Measurements from ENCODE around the gene KRT15. TPM values are rescaled to one million over a fixed set of nuclear protein-coding genes. Genes with fewer than 3 reads are reported as not detected.

Gene KRT15
- total RNA-seq, 2 experiments from 2014 or later = not detected

DNA sequence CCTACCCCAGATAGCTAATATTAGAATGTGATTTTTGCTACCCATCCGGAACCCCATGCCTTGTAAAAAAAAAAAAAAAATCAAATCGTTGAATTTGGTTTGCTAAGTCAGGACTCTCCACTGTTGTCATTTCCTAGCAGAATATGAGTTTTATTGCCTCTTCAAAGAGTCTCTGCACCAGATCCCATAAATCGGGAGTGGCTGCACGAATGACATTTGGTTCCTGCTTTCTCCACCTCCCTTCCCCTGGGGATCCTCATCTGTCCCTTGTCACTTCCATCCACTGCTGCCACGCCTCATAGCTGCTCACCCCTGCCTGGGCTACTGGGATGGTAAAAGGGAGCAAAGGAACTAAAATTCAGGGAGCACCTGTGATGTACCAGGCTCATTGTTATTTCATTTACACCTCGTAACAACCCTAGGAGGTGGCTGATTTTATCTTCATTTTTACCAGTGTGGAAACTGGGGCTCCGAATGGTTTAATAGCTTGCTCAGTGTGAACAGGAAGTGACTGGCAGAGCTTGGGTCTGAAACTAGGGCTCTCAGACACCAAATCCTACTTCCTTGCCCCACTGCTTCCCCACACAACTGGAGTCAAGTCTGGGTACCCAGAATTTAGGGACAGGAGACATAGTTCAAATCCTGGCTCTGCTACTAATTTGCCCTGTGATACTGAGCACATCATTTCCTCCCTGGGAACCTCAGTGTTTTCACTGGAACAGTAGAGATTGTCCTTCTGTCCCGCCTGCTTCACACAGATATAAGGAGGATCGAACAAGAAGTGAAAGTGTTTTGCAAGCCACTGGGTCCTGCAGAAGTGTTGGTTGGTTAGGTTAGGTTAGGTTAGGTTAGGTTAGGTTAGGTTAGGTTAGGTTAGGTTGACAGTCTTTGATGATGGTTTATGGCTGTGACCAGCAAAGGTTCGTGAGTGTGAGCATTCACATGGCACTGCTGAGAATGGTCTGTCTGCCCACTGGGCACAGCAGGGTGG, 28.4 kb downstream of the KRT15 start:
- peaks cover 5% of the 10 kb centered on the region for H3K27me3 Mint-ChIP-seq
- DNase-seq = no peak
- H3K4me1 Mint-ChIP-seq = peaks cover 4% of the 10 kb centered on the region

DNA sequence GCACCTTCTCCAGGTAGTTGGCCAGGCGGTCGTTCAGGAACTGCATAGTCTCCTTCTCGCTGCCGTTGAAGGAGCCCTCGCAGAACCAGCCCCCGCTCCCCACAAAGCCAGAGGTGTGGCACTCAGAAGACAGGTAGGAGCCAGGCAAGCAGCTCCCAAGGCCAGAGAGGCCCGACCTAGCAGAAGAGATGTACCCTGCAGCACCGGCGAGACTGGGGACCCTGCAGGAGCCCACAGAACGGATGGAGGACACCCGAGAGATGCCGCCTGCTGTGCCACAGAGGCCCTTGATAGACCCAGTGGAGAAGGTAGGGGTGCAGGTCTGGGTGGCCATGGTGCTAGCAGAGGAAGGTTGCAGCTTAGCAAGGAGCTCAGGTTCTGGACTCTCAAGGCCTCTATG, 29.2 kb downstream of the KRT15 start, which contains the start of gene KRT36:
KRT36 (minus strand) TSS at position 380 of the 400 bp plus-strand sequence; CDS start at position 334, 46 bp downstream.
- DNase-seq = no peak
- no peaks in the 10 kb centered on the region for H3K36me3 Mint-ChIP-seq
- no peak within 1 kb of the TSS for H3K4me3 Mint-ChIP-seq
- no peak within 1 kb of the TSS for H3K27ac Mint-ChIP-seq
- no peaks in the 10 kb centered on the region for H3K9me3 Mint-ChIP-seq
- peaks cover 5% of the 10 kb centered on the region for H3K27me3 Mint-ChIP-seq
- peaks cover 4% of the 10 kb centered on the region for H3K4me1 Mint-ChIP-seq

More for the DNA sequence above, 28.4 kb downstream of the KRT15 start:
- Mint-ChIP-seq H3K36me3 (no peaks in the 10 kb centered on the region), H3K27ac (no peak overlapping the region), H3K4me3 (no peak overlapping the region), H3K9me3 (no peaks in the 10 kb centered on the region)

DNA sequence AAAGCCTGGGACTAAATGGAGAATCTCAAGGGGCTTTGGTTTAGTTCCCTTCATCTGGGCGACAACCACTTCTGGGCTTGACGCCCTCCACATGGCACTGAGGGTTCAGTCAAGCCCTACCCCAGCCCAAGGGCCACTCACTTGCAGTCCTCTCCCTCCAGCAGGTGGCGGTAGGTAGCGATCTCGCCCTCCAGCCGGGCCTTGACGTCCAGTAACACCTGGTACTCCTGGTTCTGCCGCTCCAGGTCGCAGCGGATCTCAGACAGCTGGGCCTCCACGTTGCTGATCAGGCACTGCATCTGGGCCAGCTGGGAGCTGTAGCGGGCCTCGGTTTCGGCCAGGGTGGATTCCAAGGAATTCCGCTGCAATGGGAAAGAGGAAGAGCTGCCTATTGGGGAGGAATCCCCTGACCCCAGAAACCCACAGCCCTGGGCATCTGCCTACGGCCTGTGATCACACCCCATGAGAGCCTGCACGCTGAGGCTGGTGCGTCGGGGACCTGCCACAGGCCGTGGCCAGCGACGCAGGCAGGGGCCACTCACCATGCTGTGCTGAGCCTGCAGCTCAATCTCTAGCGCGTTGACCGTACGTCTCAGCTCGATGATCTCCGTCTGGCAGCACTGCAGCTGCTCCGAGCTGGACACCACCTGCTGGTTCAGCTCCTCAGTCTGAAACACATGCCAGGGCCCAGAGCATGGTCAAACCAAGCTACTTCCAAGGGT, 31.7 kb downstream of the KRT15 start:
- no peaks in the 10 kb centered on the region for H3K9me3 Mint-ChIP-seq
- DNase-seq = peak; percentile 37
- H3K4me1 Mint-ChIP-seq = peaks cover 2% of the 10 kb centered on the region
- no peak overlapping the region for H3K4me3 Mint-ChIP-seq
- H3K27ac Mint-ChIP-seq = no peak overlapping the region
- H3K36me3 Mint-ChIP-seq = no peaks in the 10 kb centered on the region
- H3K27me3 Mint-ChIP-seq = peaks cover 5% of the 10 kb centered on the region

DNA sequence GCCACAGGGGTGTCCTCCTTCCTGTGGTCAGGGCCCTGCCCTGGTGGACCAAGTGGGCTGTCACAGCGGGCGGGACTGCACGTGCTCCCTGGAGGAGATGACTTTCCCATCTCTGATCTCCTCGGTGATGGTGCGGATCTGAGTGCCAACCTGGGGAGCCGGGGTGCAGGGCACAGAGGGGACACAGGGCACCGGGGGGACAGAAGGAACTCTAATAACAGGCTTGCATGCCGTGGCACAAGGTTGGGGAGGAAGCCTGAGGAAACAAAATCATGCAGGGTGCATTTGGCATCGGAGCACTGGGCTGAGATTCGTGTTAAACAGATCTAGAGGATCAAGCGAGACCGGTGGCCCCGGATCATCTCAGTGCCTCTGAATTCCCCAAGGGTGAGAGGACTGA, 32.4 kb downstream of the KRT15 start:
- Mint-ChIP-seq H3K36me3 (no peaks in the 10 kb centered on the region), H3K27ac (no peak overlapping the region), H3K9me3 (no peaks in the 10 kb centered on the region), H3K4me1 (peaks cover 2% of the 10 kb centered on the region), H3K4me3 (no peak overlapping the region), H3K27me3 (peaks cover 5% of the 10 kb centered on the region)
- no peak for DNase-seq

DNA sequence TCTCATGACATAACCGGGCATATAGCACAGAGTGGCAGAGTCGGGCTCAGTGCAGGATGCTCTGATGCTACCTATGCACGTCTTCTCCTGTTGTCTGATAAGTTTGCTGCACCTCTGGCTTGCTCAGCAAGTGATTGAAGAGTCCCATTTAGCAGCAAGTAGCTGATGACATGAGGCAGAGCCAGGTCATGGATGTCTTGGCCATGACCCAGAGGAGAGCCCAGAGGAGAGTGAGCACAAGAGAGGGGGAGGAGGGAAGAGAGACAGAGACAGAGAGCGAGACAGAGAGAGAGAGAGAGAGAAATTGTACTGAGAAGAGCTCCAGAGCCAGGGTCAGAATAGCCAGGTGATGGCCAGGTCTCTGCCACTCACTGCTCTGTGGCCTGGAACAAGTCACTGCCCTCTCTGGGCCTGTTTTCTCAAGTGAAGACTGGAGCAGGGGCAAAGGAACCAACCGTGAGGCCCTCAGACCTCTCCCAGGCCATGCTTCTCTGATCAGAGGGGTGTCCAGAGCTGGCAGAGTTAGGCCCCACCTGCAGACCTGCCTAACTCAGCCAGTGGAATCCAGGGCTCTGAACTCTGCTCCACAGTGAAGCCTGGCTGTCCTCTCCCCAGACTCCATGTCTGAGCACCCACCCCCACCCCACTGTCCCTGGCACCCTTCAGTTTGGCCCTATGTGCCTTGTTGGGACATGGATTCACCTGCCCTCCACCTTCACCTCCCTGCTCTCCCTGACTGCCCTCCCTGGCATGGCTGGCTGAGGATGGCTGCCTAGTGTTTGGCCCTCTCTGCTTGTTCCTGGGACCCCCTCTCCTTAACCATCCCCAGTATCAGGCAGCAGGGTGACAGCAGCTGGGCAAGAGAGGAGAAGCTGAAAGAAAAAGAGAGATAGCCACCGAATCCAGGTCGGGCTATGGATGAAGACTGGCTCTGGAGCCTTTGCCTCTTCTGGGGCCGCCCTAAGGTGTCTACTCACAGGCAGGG, 33.5 kb downstream of the KRT15 start:
- DNase-seq = no peak
- no peaks in the 10 kb centered on the region for H3K9me3 Mint-ChIP-seq
- no peaks in the 10 kb centered on the region for H3K36me3 Mint-ChIP-seq
- no peak overlapping the region for H3K27ac Mint-ChIP-seq
- H3K27me3 Mint-ChIP-seq = peaks cover 5% of the 10 kb centered on the region
- H3K4me3 Mint-ChIP-seq = no peak overlapping the region
- H3K4me1 Mint-ChIP-seq = peaks cover 2% of the 10 kb centered on the region

DNA sequence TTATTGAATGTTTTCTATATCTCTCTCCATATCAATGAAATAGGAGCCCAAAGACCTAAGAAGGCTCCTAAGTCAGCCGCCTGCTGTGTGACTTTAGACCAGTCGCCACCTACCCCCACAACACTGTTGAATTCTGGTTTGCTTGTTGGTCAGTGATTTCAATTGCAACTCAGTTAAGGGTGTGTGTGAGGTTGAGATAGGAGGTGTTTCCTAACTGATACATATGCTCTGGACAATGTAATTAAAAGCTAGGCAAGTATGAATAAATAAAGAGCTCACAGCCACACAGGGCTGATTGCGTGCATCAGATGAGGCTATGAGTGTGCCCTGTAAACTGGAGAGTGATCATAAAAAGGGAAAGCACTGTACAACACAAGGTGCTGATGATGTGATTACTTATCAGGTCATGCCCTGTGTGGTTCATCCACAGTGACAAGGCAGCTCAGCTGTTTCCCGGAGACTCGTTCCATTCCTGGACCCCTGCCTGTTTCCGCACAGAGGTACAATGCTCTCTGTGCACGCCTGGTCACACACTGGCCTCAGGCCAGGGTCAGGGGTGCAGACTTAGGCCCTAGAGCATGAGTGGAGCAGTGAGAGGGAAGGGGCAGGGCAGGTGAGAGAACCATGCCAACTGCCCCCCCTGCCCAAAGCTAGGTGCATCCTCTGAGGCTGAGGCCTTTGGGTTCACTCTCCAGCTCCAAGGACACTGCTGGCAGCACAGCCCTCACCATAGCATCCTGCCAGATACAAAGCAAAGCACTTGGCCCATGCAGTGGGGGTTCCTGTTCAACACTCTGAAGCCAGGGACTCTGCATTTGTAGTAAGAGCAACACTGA, 34.5 kb downstream of the KRT15 start:
- Mint-ChIP-seq H3K27me3 (peaks cover 5% of the 10 kb centered on the region), H3K36me3 (no peaks in the 10 kb centered on the region), H3K9me3 (no peaks in the 10 kb centered on the region), H3K4me3 (no peak overlapping the region), H3K4me1 (no peaks in the 10 kb centered on the region), H3K27ac (no peak overlapping the region)
- DNase-seq = no peak

DNA sequence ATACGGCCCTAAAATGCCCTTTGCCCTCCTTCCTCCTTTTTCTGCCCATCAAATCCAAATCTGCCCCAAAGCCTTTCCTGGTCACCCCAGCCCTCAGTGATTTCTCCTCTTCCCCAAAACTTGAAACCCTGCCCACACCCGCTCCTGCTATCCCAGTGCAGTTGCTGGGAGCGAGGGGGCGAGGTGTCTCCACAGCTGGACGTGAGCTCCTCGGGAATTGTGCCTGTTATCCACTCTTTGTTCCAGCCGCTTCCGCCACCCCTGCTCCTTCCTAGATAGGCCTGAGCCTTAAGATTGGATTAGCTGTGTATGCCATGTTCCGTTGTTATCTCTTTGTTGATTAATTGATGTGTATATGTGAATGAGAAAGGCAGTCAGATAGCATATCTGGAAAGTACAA, 35.2 kb downstream of the KRT15 start:
- Mint-ChIP-seq H3K4me3 (no peak overlapping the region), H3K9me3 (no peaks in the 10 kb centered on the region), H3K27me3 (peaks cover 5% of the 10 kb centered on the region), H3K4me1 (no peaks in the 10 kb centered on the region), H3K27ac (no peak overlapping the region), H3K36me3 (no peaks in the 10 kb centered on the region)
- no peak for DNase-seq

DNA sequence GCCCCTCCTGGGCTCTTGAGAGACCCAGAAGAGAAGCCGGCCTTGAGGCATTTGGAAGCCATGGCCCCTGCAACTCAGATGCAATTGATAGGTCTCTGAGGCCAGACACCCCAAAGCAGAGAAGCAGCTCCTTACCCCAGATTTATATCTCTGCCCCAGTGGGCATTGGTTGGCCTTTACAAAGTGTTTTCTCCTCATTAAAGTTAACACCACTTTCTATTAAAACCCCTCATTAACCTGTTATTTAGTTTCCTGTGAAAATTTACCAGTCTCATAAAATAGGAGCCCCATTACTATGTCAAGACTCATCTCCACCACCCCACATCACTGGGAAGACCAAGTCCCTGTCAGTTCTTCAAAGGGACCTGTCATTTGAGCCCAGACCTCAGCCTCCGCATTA, 37.7 kb downstream of the KRT15 start, which contains the start of gene KRT35:
KRT35 (minus strand) TSS at position 116 of the 400 bp plus-strand sequence; CDS start at position 62, 54 bp downstream.
- H3K27me3 Mint-ChIP-seq = no peaks in the 10 kb centered on the region
- DNase-seq = no peak
- no peaks in the 10 kb centered on the region for H3K36me3 Mint-ChIP-seq
- H3K27ac Mint-ChIP-seq = no peak within 1 kb of the TSS
- H3K4me1 Mint-ChIP-seq = no peaks in the 10 kb centered on the region
- no peak within 1 kb of the TSS for H3K4me3 Mint-ChIP-seq
- H3K9me3 Mint-ChIP-seq = no peaks in the 10 kb centered on the region

DNA sequence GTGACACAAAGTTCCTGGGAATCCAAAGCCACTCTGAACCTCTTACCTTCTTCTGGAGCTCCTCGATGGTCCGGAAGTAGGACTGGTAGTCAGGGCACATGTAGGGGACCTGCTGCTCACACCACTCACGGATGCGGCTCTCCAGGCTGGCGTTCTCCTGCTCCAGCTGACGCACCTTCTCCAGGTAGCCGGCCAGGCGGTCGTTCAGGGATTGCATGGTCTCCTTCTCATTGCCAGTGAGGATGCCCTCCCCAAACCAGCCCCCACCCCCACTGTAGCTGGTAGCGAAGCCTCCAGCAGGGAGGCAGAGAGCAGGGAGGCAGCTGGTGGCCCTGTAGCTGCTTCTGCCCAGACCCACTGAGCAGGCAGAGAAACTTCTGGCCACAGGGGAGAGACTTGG, 38.1 kb downstream of the KRT15 start:
- DNase-seq = no peak
- Mint-ChIP-seq H3K27me3 (no peaks in the 10 kb centered on the region), H3K36me3 (no peaks in the 10 kb centered on the region), H3K27ac (no peak overlapping the region), H3K9me3 (no peaks in the 10 kb centered on the region), H3K4me1 (no peaks in the 10 kb centered on the region), H3K4me3 (no peak overlapping the region)

DNA sequence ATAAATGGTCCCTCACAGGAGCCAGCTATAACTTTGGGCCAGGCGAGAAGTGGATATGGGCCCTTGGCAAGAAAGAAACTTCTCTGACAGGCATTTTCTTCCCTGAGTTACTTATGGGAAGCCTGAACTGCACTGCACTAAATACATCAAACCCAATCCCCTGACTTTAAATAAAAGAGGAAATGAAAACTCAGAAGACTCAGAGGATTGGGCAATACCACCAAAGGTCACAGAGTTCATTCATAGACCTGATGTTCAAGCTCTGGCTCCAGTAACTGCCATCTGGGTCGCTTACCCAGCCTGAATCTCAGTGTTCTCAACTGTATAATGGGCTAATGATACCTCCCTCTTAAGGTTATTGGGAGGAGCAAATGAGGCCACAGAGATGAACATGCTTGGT, 38.6 kb downstream of the KRT15 start:
- no peaks in the 10 kb centered on the region for H3K36me3 Mint-ChIP-seq
- H3K4me1 Mint-ChIP-seq = no peaks in the 10 kb centered on the region
- no peak overlapping the region for H3K4me3 Mint-ChIP-seq
- no peaks in the 10 kb centered on the region for H3K9me3 Mint-ChIP-seq
- H3K27ac Mint-ChIP-seq = no peak overlapping the region
- no peak for DNase-seq
- no peaks in the 10 kb centered on the region for H3K27me3 Mint-ChIP-seq

DNA sequence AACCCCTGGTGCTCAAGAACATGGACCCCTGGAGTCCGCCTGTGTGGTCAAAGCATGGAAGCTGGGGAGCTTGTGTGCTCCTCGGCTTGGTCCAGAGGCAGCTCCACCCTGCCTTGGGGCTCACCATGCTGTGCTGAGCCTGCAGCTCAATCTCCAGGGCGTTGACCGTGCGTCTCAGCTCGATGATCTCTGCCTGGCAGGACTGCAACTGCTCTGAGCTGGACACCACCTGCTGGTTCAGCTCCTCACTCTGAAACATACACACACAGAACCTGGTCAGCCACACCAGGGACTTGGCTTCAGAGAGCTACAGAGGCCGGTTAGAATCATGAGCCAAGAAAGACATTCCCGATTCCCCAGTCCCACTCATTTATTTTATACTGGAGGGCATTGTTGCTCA, 40.5 kb downstream of the KRT15 start:
- Mint-ChIP-seq H3K36me3 (no peaks in the 10 kb centered on the region), H3K27me3 (no peaks in the 10 kb centered on the region), H3K4me3 (no peak overlapping the region), H3K4me1 (no peaks in the 10 kb centered on the region), H3K27ac (no peak overlapping the region), H3K9me3 (no peaks in the 10 kb centered on the region)
- no peak for DNase-seq

DNA sequence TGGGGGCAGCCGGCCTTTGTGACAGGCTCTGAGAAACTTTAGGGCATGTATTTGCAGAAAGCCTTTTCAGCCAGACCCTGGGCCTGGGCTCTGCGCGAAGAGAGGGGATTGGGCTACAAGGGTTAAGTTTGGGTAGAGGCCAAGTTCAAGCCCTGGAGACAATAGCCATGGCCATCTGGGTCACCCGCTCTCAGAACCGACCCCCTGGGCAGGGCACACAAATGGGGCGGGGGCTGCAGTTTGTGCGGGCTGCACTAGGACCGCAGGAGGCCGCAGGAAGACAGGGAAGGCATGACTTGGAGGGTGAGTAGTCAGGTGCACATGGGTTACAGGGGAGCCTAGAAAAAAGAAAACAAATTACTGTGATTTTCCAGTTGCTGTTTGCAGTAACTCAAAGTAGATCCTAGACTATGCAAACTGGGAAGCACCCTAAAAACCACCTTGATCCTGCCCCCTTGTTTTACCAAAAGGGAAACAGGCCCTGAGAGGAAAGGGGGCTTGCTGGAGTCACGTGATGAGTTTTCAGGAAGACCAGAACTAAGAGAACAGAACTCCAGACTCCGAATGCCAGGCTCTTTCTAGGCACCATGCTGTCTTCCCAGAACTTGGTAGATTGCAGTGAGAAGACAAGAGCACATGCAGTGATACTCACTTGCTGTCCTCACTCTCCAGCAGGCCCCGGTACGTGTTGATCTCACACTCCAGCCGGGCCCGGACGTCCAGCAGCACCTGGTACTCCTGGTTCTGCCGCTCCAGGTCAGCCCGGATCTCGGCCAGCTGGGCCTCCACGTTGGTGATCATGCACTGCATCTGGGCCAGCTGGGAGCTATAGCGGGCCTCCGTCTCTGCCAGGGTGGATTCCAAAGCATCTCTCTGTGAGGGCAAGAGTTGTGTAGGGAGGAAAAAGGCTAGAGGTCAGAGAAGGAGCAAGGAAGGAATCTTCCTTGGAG, 41.5 kb downstream of the KRT15 start:
- peaks cover 2% of the 10 kb centered on the region for H3K9me3 Mint-ChIP-seq
- no peak overlapping the region for H3K4me3 Mint-ChIP-seq
- H3K27ac Mint-ChIP-seq = no peak overlapping the region
- no peaks in the 10 kb centered on the region for H3K27me3 Mint-ChIP-seq
- DNase-seq = no peak
- H3K4me1 Mint-ChIP-seq = no peaks in the 10 kb centered on the region
- no peaks in the 10 kb centered on the region for H3K36me3 Mint-ChIP-seq

DNA sequence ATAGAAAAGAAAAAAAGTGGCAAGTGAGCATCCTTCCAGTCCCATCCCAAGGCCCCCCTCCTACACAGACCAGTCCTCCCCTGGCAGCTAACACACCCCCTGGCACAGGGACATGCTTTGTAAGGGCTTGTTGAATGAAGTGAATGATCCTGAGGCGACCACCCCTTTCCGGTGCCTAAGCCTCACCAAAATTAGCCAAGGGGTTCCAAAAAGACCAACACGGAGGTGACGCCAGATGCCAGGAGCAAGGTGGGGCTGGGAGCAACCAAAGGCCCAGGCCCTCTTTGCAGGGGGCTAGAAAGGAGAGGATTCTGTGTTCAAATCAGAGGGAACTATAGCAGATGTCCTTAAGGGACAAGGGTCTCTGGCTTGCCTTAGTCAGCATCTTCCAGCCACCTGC, 43.3 kb downstream of the KRT15 start:
- H3K4me3 Mint-ChIP-seq = no peak overlapping the region
- no peaks in the 10 kb centered on the region for H3K36me3 Mint-ChIP-seq
- H3K9me3 Mint-ChIP-seq = peaks cover 6% of the 10 kb centered on the region
- no peaks in the 10 kb centered on the region for H3K27me3 Mint-ChIP-seq
- no peaks in the 10 kb centered on the region for H3K4me1 Mint-ChIP-seq
- DNase-seq = no peak
- H3K27ac Mint-ChIP-seq = no peak overlapping the region
